ENCODE data around the gene MICALL2. TPM values are rescaled to one million over a fixed set of nuclear protein-coding genes. Genes with fewer than 3 reads are reported as not detected.

The MICALL2 gene
- total RNA-seq, 1 donor from 2014 or later = 19.1 TPM

GRCh38 chr7:1433128-1433920, 25.9 kb downstream of the MICALL2 start:
- DNase-seq = no peak

- peak; percentile 77 for DNase-seq
Observed at GRCh38 chr7:1432411-1433082, 26.7 kb downstream of the MICALL2 start.

GRCh38 chr7:1431634-1432380, 27.5 kb downstream of the MICALL2 start:
- DNase-seq = no peak

- no peak for DNase-seq
Observed at GRCh38 chr7:1431226-1431625, 28.0 kb downstream of the MICALL2 start.

GRCh38 chr7:1430056-1430845, 29.0 kb downstream of the MICALL2 start:
- no peak for DNase-seq

- no peak for DNase-seq
Observed at GRCh38 chr7:1428941-1429501, 30.2 kb downstream of the MICALL2 start.

GRCh38 chr7:1427064-1427657, 32.1 kb downstream of the MICALL2 start:
- no peak for DNase-seq

- DNase-seq = no peak
Observed at GRCh38 chr7:1426474-1426873, 32.8 kb downstream of the MICALL2 start.

GRCh38 chr7:1425292-1426136, 33.8 kb downstream of the MICALL2 start:
- DNase-seq = peak; percentile 37

GRCh38 chr7:1424041-1424440, 35.2 kb downstream of the MICALL2 start:
- no peak for DNase-seq

GRCh38 chr7:1423264-1423811, 35.9 kb downstream of the MICALL2 start:
- DNase-seq = no peak

GRCh38 chr7:1422512-1423263, 36.6 kb downstream of the MICALL2 start:
- DNase-seq = no peak

GRCh38 chr7:1421946-1422345, 37.3 kb downstream of the MICALL2 start:
- DNase-seq = no peak

- no peak for DNase-seq
Observed at GRCh38 chr7:1421020-1421790, 38.1 kb downstream of the MICALL2 start.

GRCh38 chr7:1419688-1420087, 39.6 kb downstream of the MICALL2 start:
- no peak for DNase-seq

- no peak for DNase-seq
Observed at GRCh38 chr7:1419310-1419634, 40.0 kb downstream of the MICALL2 start.

GRCh38 chr7:1418505-1419309, 40.6 kb downstream of the MICALL2 start:
- DNase-seq = peak; percentile 35

GRCh38 chr7:1415389-1415990, 43.8 kb downstream of the MICALL2 start:
- no peak for DNase-seq
